MCF 10A (cell line): ENCODE measurements around the gene HYLS1. TPM values are rescaled to one million over a fixed set of nuclear protein-coding genes. Genes with fewer than 3 reads are reported as not detected.

Source experiments
- BruUV-seq: library from RNA; stranded (reverse); fragments of 400-500 nt; replicated peaks from 2 replicates; lab custom pipeline; 2021; lab: Mats Ljungman, UMichigan
- CTCF ChIA-PET: fragments of 300-600 bp; sonication (Branson Sonifier 250); formaldehyde crosslinking; extraction: SDS; loops from one replicate; lab custom pipeline; 2021; ENCODE audit warnings: antibody characterized with exemption, inconsistent platforms; lab: Yijun Ruan, JAX
- POLR2A ChIA-PET: fragments of 300-600, 350-650 bp; sonication (Branson Sonifier 250); formaldehyde crosslinking; extraction: SDS; loops from one replicate; lab custom pipeline; 2020; ENCODE audit warnings: antibody characterized with exemption, inconsistent platforms; lab: Yijun Ruan, JAX
- DNase-seq: peaks from one replicate; pipeline ENCODE4 v3.0.0-alpha.2; 2018; ENCODE audit not compliant: unreplicated experiment
- H3K27ac Mint-ChIP-seq: one replicate; pipeline ENCODE4 v1.8.0; 2022; ENCODE audit warnings: mild to moderate bottlenecking, low read depth, mixed read lengths; ENCODE audit not compliant: unreplicated experiment
- H3K27me3 Mint-ChIP-seq: one replicate; pipeline ENCODE4 v1.8.0; 2022; ENCODE audit warnings: mixed read lengths; ENCODE audit not compliant: insufficient read depth, unreplicated experiment
- H3K36me3 Mint-ChIP-seq: one replicate; pipeline ENCODE4 v1.8.0; 2022; ENCODE audit warnings: mild to moderate bottlenecking, moderate library complexity, mixed read lengths; ENCODE audit not compliant: insufficient read depth, unreplicated experiment
- H3K4me1 Mint-ChIP-seq: one replicate; pipeline ENCODE4 v1.8.0; 2022; ENCODE audit warnings: mixed read lengths; ENCODE audit not compliant: insufficient read depth, unreplicated experiment
- H3K4me3 Mint-ChIP-seq: one replicate; pipeline ENCODE4 v1.8.0; 2022; ENCODE audit warnings: mild to moderate bottlenecking, moderate library complexity, mixed read lengths; ENCODE audit not compliant: unreplicated experiment
- H3K9me3 Mint-ChIP-seq: one replicate; pipeline ENCODE4 v1.8.0; 2022; ENCODE audit warnings: mixed read lengths; ENCODE audit not compliant: unreplicated experiment
- CTCF ChIP-seq: fragments of 200-600 bp; IDR thresholded peaks from one replicate; pipeline ENCODE4 v1.8.0; 2022; ENCODE audit warnings: antibody characterized with exemption, mild to moderate bottlenecking; ENCODE audit not compliant: unreplicated experiment
- intact Hi-C: fragments of 100-400 bp; cut with micrococcal nuclease; formaldehyde crosslinking; loops from 2 replicates; pipeline ENCODE4 v1.14.1; 2022
- total RNA-seq: library from RNA; stranded (reverse); gene quantifications from 2 replicates; pipeline ENCODE4 v1.2.3, GENCODE V29; 2022

HYLS1 gene
- total RNA-seq, 1 experiment from 2014 or later: 10.2 TPM

DNA sequence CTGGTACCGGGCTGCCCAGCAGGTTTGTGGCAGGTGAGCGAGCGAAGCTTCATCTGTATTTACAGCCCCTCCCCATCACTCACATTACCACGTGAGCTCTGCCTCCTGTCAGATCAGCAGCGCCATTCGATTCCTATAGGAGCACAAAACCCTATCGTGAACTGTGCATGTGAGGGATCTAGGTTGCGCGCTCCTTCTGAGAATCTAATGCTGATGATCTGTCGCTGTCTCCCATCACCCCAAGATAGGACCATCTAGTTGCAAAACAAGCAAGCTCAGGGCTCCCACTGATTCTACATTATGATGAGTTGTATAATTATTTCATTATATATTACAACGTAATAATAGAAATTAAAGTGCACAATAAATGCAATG is 42.6 kb downstream of the HYLS1 start:
- intact Hi-C loops: no loop called here
- DNase-seq: no peak
- Mint-ChIP-seq H3K4me1 (peaks cover 5% of the 10 kb centered on the region), H3K27me3 (peaks cover 34% of the 10 kb centered on the region), H3K36me3 (no peaks in the 10 kb centered on the region), H3K27ac (no peak overlapping the region), H3K4me3 (no peak overlapping the region), H3K9me3 (no peaks in the 10 kb centered on the region)
- ChIA-PET CTCF (interaction anchor here (0.8 to 4.0 kb wide), 4 partner anchors 11 to 264 kb away, joined by 3 to 30 read pairs (median 6); no protein-coding TSS in a partner anchor), POLR2A (interaction anchor here (0.7 kb wide), 1 partner anchor 85 kb away, joined by 3 read pairs; no protein-coding TSS in a partner anchor)
- BruUV-seq: no TSS peak
- no peak for TF ChIP-seq CTCF

DNA sequence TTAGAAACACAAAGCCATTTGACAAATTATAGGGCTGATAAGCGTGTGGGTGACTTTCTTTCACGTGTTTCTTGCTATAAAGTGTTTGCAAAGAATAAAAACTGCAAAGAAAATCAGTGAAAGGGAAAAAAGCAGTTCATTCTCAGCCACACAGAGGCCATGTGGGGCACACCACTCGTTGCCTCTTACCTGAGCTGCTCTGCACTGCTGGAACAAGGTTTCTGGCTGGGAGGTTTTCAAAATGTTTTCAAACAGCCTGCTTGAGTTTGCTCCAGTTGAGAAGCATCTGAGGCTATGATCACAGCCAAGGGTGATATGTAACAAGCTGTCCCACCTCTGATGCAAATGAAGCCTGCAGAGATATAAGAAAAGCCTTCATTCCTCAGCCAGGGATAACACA is 43.6 kb downstream of the HYLS1 start:
- BruUV-seq: no TSS peak
- intact Hi-C loops: no loop called here
- H3K27me3 Mint-ChIP-seq: peaks cover 23% of the 10 kb centered on the region
- H3K4me3 Mint-ChIP-seq: no peak overlapping the region
- ChIA-PET POLR2A (no interaction called here), CTCF (interaction anchor here (0.6 to 2.2 kb wide), 6 partner anchors 8 to 284 kb away, joined by 3 to 13 read pairs (median 8); no protein-coding TSS in a partner anchor)
- no peaks in the 10 kb centered on the region for H3K9me3 Mint-ChIP-seq
- H3K4me1 Mint-ChIP-seq: no peaks in the 10 kb centered on the region
- TF ChIP-seq CTCF: no peak
- no peaks in the 10 kb centered on the region for H3K36me3 Mint-ChIP-seq
- DNase-seq: no peak
- H3K27ac Mint-ChIP-seq: no peak overlapping the region

DNA sequence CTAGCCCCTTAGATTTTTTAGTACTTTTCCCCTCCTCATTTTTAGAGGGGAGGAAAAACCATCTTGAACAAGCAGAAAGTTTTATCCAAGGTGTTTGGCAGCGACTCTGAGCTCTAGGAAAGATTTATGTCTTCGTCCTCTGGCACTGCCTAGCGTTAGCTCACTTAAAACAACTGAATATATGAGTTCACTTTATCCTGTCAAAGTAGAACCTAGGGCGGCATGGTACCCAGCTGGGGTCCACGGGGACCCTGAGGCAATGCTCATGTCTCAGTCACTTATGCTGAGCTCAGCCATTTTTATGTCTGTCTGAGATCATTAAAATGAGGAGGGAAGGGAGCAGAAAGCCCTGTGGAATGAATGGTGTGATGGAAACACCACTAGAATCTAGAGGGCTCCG is 44.2 kb downstream of the HYLS1 start:
- Mint-ChIP-seq H3K4me3 (no peak overlapping the region), H3K27me3 (peaks cover 17% of the 10 kb centered on the region), H3K4me1 (no peaks in the 10 kb centered on the region), H3K9me3 (no peaks in the 10 kb centered on the region), H3K27ac (no peak overlapping the region), H3K36me3 (no peaks in the 10 kb centered on the region)
- ChIA-PET POLR2A (interaction anchor here (0.6 kb wide), 1 partner anchor 71 kb away, joined by 3 read pairs; no protein-coding TSS in a partner anchor), CTCF (interaction anchor here (0.6 to 2.2 kb wide), 5 partner anchors 8 to 262 kb away, joined by 3 to 13 read pairs (median 9); no protein-coding TSS in a partner anchor)
- TF ChIP-seq CTCF: no peak
- no TSS peak for BruUV-seq
- intact Hi-C loops: no loop called here
- no peak for DNase-seq

DNA sequence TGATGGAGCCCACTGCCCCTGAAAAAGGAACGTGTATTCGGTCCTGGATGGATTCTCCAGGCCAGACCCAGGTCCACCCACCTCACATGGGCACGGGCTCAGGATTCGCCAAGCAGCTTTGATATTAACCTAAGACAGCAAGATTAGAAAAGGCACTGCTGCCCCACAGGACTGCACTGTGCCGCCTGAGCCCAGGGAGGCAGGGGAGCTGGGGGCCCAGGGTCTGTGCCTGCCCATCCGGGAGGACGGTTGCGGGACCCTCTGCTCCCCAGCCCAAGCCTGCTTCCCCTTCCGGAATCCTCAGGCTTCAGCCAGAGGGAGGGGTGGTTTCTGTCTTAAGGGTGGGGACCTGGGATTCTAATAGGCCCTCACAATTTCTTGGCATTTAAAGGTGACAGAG is 44.8 kb downstream of the HYLS1 start:
- no peak for TF ChIP-seq CTCF
- intact Hi-C loops: no loop called here
- Mint-ChIP-seq H3K27ac (no peak overlapping the region), H3K27me3 (peaks cover 11% of the 10 kb centered on the region), H3K4me1 (no peaks in the 10 kb centered on the region), H3K36me3 (no peaks in the 10 kb centered on the region), H3K9me3 (no peaks in the 10 kb centered on the region), H3K4me3 (no peak overlapping the region)
- CTCF ChIA-PET: interaction anchor here (1.1 to 2.2 kb wide), 4 partner anchors 9 to 129 kb away, joined by 3 to 13 read pairs (median 8); no protein-coding TSS in a partner anchor
- no TSS peak for BruUV-seq
- POLR2A ChIA-PET: interaction anchor here (0.6 kb wide), 1 partner anchor 71 kb away, joined by 3 read pairs; no protein-coding TSS in a partner anchor
- no peak for DNase-seq
